CD4-positive, alpha-beta memory T cell (primary cell): ENCODE measurements around the gene CKS1B. TPM values are rescaled to one million over a fixed set of nuclear protein-coding genes. Genes with fewer than 3 reads are reported as not detected.

Experiments
- CTCF ChIA-PET: fragments of 350-600 bp; sonication (Branson Sonifier 250); formaldehyde crosslinking; loops from one replicate; lab custom pipeline; 2021; ENCODE audit warnings: inconsistent platforms; ENCODE audit not compliant: partially characterized antibody; lab: Charles Lee
- POLR2A ChIA-PET: fragments of 350-600 bp; sonication (Branson Sonifier 250); formaldehyde crosslinking; loops from one replicate; lab custom pipeline; 2021; ENCODE audit not compliant: partially characterized antibody; lab: Charles Lee
- DNase-seq, 5 donors: peaks; one replicate each; pipeline versions ENCODE4 v3.0.0 to v3.0.0-alpha.2; 2020 to 2022; ENCODE audit warnings: mixed read lengths in 1 of 5
- H3K27ac ChIP-seq: one replicate; pipeline ENCODE4 v1.7.0; 2013; ENCODE audit warnings: low read depth, low read length
- H3K27me3 ChIP-seq: 2 replicates; pipeline ENCODE4 v1.7.0; 2013; ENCODE audit warnings: mild to moderate bottlenecking, low read length, moderate library complexity; ENCODE audit not compliant: insufficient read depth
- H3K36me3 ChIP-seq: 2 replicates; pipeline ENCODE4 v1.7.0; 2013; ENCODE audit warnings: mild to moderate bottlenecking, low read length, moderate library complexity; ENCODE audit not compliant: insufficient read depth
- H3K4me1 ChIP-seq: 2 replicates; pipeline ENCODE4 v1.7.0; 2013; ENCODE audit warnings: mild to moderate bottlenecking, low read length, moderate library complexity; ENCODE audit not compliant: insufficient read depth
- H3K4me3 ChIP-seq, 2 donors: one replicate each; pipeline ENCODE4 v1.7.0; 2013; ENCODE audit warnings: low read length in 2 of 2, mild to moderate bottlenecking in 1 of 2
- H3K9me3 ChIP-seq, 2 donors: one replicate each; pipeline ENCODE4 v1.7.0; 2013; ENCODE audit warnings: low read length in 2 of 2, control low read depth in 1 of 2; ENCODE audit not compliant: control insufficient read depth in 1 of 2
- H3K27ac Mint-ChIP-seq, 7 donors: one replicate each; pipeline ENCODE4 v1.8.0; 2020 to 2021; ENCODE audit warnings: mixed read lengths in 7 of 7, mild to moderate bottlenecking in 6 of 7, inconsistent platforms in 3 of 7, moderate library complexity in 3 of 7
- H3K27me3 Mint-ChIP-seq, 2 donors: one replicate each; pipeline ENCODE4 v1.8.0; 2020 to 2021; ENCODE audit warnings: mixed read lengths in 2 of 2
- H3K36me3 Mint-ChIP-seq, 2 donors: one replicate each; pipeline ENCODE4 v1.8.0; 2020 to 2021; ENCODE audit warnings: mixed read lengths in 2 of 2, inconsistent platforms in 1 of 2, mild to moderate bottlenecking in 1 of 2
- H3K4me1 Mint-ChIP-seq, 4 donors: one replicate each; pipeline ENCODE4 v1.8.0; 2020 to 2021; ENCODE audit warnings: mixed read lengths in 4 of 4, mild to moderate bottlenecking in 1 of 4
- H3K4me3 Mint-ChIP-seq, 8 donors: one replicate each; pipeline ENCODE4 v1.8.0; 2020 to 2021; ENCODE audit warnings: mixed read lengths in 8 of 8, mild to moderate bottlenecking in 7 of 8, moderate library complexity in 6 of 8, inconsistent platforms in 3 of 8
- H3K9me3 Mint-ChIP-seq, 8 donors: one replicate each; pipeline ENCODE4 v1.8.0; 2020 to 2021; ENCODE audit warnings: mixed read lengths in 8 of 8, mild to moderate bottlenecking in 5 of 8, inconsistent platforms in 3 of 8, moderate library complexity in 1 of 8
- intact Hi-C: fragments of 100-400 bp; cut with micrococcal nuclease; formaldehyde crosslinking; loops from one replicate; pipeline ENCODE4 v1.15.1; 2023
- polyA plus RNA-seq, 2 donors: library from polyadenylated mRNA; unstranded; fragments of 300-500 nt; fragmentation: Illumina TruSeq; gene quantifications; one replicate each; pipeline ENCODE4 v1.2.3, GENCODE V29; 2021
- total RNA-seq, 2 experiments: library from RNA; stranded (reverse); gene quantifications; one replicate each; pipeline ENCODE4 v1.2.3, GENCODE V29; 2021

Gene CKS1B
- total and polyA plus RNA-seq, 4 experiments from 2014 or later = 12.2 to 67.9 (median 31.6) TPM

DNA sequence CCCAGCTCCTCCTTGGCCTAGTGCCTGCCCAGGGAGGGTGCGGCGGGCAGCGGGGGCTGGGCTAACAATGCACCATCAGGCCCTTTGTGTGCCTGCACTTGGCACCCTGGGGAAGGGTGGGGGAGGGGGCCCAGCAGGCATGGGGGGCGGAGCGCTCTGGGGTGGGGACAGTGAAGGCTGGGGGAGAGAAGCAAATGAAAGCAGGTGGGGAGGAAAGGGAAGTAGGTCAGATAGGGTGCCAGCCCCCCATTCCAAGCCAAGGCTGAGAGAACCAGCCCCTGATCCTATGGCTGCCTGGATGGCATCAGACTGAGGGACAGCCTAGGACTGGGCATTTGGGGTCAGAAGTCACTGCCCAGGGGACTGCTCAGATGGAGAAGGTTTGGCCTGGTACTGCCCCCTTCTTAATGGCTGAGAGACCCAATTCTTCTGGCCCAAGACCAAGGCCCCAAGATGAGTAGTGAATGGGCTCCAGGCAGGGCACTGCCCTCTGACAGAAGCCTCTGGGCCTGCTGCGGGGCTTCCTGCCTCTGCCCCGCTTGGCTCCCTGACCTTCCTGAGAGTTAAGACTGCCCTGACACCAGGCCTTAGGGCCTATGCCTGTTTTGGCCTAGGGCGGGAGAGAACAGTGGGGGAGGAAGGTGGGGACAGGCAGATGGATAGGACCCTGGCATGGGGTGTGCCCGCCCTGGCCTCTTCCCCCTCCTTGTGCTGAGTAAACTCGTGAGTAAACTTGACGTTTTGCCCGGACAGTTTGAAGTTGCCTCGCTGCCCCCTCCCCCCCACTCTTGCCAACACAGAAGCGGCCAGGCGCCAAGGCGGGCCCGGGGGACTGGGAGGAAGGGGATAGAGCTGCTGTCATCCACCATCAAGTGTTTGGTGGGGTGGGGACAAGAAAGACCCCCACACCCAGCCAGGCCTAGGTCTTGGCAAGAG, 30.9 kb downstream of the CKS1B start:
- no peaks in the 10 kb centered on the region for H3K9me3 ChIP-seq
- H3K4me1 ChIP-seq = peaks cover 57% of the 10 kb centered on the region
- H3K36me3 ChIP-seq = no peaks in the 10 kb centered on the region
- peak overlapping the region; percentile 86 for H3K27ac ChIP-seq
- ChIA-PET POLR2A (interaction anchor here (1.1 to 38.9 kb wide), 6 partner anchors 9 to 447 kb away, joined by 3 to 1543 read pairs (median 48); partner anchors contain the start of genes CKS1B, FLAD1, PBXIP1 and PMVK), CTCF (interaction anchor here (1.6 to 18.7 kb wide), 3 partner anchors 6 to 30 kb away, joined by 4 to 381 read pairs (median 381); partner anchors contain the start of genes CKS1B, LENEP and ZBTB7B)
- peak overlapping the region; percentile 83 to 98 (median 93) for H3K27ac Mint-ChIP-seq
- DNase-seq = peak in 4 of 5 donors; percentile 33 to 57 (median 40)
- H3K27me3 Mint-ChIP-seq = no peaks in the 10 kb centered on the region
- no peaks in the 10 kb centered on the region for H3K27me3 ChIP-seq
- intact Hi-C loops = no loop called here
- H3K9me3 Mint-ChIP-seq = no peaks in the 10 kb centered on the region
- peaks cover 28 to 80% (median 39%) of the 10 kb centered on the region in 4 donors for H3K4me1 Mint-ChIP-seq
- H3K4me3 ChIP-seq = peak overlapping the region; percentile 91 to 95
- peak overlapping the region; percentile 73 to 99 (median 95) for H3K4me3 Mint-ChIP-seq
- peaks cover 0 to 30% of the 10 kb centered on the region in 2 donors for H3K36me3 Mint-ChIP-seq

GRCh38 chr1:155006601-155007101, 32.2 kb downstream of the CKS1B start:
- intact Hi-C loops = no loop called here
- peaks cover 28 to 90% (median 45%) of the 10 kb centered on the region in 4 donors for H3K4me1 Mint-ChIP-seq
- H3K4me3 Mint-ChIP-seq = peak overlapping the region; percentile 16 to 97 (median 73)
- peaks cover 0 to 28% of the 10 kb centered on the region in 2 donors for H3K36me3 Mint-ChIP-seq
- no peaks in the 10 kb centered on the region for H3K9me3 Mint-ChIP-seq
- Histone ChIP-seq H3K4me1 (peaks cover 70% of the 10 kb centered on the region), H3K27ac (peak overlapping the region; percentile 86), H3K4me3 (peak overlapping the region; percentile 9 to 38), H3K27me3 (no peaks in the 10 kb centered on the region), H3K36me3 (no peaks in the 10 kb centered on the region), H3K9me3 (no peaks in the 10 kb centered on the region)
- ChIA-PET POLR2A (interaction anchor here (1.1 to 38.9 kb wide), 6 partner anchors 9 to 448 kb away, joined by 3 to 1543 read pairs (median 14); partner anchors contain the start of genes CKS1B, FLAD1, LENEP and PBXIP1), CTCF (interaction anchor here (1.0 to 18.7 kb wide), 5 partner anchors 7 to 38 kb away, joined by 3 to 381 read pairs (median 3); partner anchors contain the start of genes LENEP and ZBTB7B)
- H3K27ac Mint-ChIP-seq = peak overlapping the region; percentile 81 to 98 (median 93)
- no peaks in the 10 kb centered on the region for H3K27me3 Mint-ChIP-seq
- DNase-seq = peak in 4 of 5 donors; percentile 48 to 64 (median 56)

DNA sequence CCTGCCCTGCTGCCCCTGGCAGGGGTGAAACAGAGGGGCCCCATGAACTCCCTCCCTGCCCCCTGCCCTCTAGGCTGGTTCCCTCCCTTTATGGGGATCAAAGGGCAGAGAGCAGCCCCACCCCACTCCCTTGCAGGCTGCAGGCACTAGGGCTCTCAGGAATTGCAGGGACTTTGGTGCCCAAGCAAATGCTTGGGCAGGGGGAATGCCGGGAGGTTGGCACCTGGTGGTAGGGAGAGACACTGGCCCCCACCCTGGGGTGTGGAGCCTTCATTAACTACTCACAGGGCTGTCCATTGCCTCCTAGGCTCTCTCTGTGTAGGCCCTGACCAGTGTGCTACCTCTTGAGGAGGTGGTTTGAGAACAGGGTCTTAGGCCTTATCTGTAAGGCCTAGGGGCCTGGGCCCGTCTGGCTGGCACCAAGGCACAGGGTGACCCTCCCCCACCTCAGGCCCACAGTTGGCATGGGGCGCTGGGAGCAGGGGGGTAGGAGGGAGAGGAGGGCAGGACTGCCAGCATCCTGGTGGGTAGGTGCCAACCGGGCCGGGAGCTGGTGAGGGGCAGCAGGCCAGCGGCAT, 32.9 kb downstream of the CKS1B start:
- CTCF ChIA-PET = interaction anchor here (1.0 to 18.7 kb wide), 7 partner anchors 7 to 52 kb away, joined by 3 to 381 read pairs (median 5); partner anchors contain the start of genes LENEP, PBXIP1 and ZBTB7B
- H3K4me1 ChIP-seq = peaks cover 77% of the 10 kb centered on the region
- H3K36me3 Mint-ChIP-seq = peaks cover 0 to 26% of the 10 kb centered on the region in 2 donors
- H3K27me3 Mint-ChIP-seq = no peaks in the 10 kb centered on the region
- POLR2A ChIA-PET = interaction anchor here (1.1 to 38.9 kb wide), 7 partner anchors 6 to 71 kb away, joined by 3 to 1543 read pairs (median 17); partner anchors contain the start of genes CKS1B, FLAD1, LENEP and PBXIP1
- DNase-seq = peak in 1 of 5 donors; percentile 37
- H3K4me1 Mint-ChIP-seq = peaks cover 32 to 92% (median 49%) of the 10 kb centered on the region in 4 donors
- H3K36me3 ChIP-seq = no peaks in the 10 kb centered on the region
- no peaks in the 10 kb centered on the region for H3K27me3 ChIP-seq
- peak overlapping the region in 5 of 7 donors; percentile 35 to 95 (median 91) for H3K27ac Mint-ChIP-seq
- H3K4me3 Mint-ChIP-seq = peak overlapping the region in 6 of 8 donors; percentile 10 to 97 (median 57)
- H3K27ac ChIP-seq = peak overlapping the region; percentile 86
- no peak overlapping the region for H3K4me3 ChIP-seq
- H3K9me3 ChIP-seq = no peaks in the 10 kb centered on the region
- H3K9me3 Mint-ChIP-seq = no peaks in the 10 kb centered on the region
- intact Hi-C loops = no loop called here

DNA sequence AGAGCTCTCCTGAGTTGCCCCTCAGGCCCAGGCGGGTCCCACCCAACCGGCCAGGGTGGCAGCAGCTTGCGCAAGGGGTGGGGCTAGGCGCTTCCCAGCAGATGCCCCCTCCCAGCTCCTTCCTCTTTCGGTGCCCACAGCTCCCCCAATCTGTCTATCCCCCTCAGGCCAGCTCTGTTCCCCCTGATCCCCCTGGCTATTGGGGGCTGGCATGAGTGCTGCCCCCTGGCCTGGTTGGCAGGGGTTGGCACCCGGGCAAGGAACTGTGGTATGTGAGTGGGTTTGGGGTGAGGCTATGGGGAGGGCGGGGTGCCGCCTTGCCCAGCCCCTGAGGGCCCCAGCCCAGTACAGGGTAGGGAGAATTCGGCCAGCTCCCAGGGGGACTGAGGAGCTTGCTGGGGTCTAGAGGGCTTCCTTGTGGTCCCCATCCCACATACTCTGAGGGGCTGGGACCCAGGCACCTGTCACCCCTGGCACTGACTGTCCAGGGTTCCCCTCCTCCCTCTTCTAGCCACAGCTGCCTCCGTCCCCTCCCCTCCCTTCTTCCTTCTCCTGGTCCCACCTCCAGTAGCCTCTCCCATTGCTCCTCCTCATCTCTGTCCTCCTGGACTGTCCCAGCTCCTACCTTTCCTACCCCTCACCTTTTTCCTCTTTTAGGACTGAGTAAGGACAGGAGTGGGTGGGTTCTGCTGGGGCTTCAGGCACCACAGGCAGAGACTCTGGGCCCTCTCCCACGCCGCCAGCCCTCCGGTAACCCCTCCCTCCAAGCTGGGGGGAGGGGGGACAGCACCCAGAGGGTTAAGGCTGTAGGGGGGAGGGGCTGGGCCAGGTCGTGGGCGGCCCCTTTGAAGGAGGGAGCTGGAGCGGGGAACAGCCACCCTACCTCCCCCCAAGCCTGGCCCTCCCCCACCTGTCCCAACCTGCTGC, 33.8 kb downstream of the CKS1B start:
- peaks cover 41 to 96% (median 58%) of the 10 kb centered on the region in 4 donors for H3K4me1 Mint-ChIP-seq
- Histone ChIP-seq H3K4me3 (peak overlapping the region; percentile 76 to 85), H3K27ac (peak overlapping the region; percentile 86), H3K9me3 (no peaks in the 10 kb centered on the region), H3K4me1 (peaks cover 86% of the 10 kb centered on the region), H3K36me3 (no peaks in the 10 kb centered on the region), H3K27me3 (no peaks in the 10 kb centered on the region)
- H3K9me3 Mint-ChIP-seq = peaks cover 0 to 3% (median 0%) of the 10 kb centered on the region in 8 donors
- H3K27me3 Mint-ChIP-seq = no peaks in the 10 kb centered on the region
- peak overlapping the region; percentile 90 to 98 (median 96) for H3K4me3 Mint-ChIP-seq
- peak in 2 of 5 donors; percentile 20 to 59 for DNase-seq
- peak overlapping the region; percentile 80 to 96 (median 93) for H3K27ac Mint-ChIP-seq
- intact Hi-C loops = no loop called here
- CTCF ChIA-PET = interaction anchor here (0.9 to 18.7 kb wide), 6 partner anchors 9 to 448 kb away, joined by 3 to 381 read pairs (median 4); partner anchors contain the start of genes LENEP, PBXIP1 and ZBTB7B
- POLR2A ChIA-PET = interaction anchor here (0.7 to 38.9 kb wide), 10 partner anchors 7 to 72 kb away, joined by 3 to 1543 read pairs (median 7); partner anchors contain the start of genes ADAM15, CKS1B, FLAD1 and LENEP
- H3K36me3 Mint-ChIP-seq = peaks cover 0 to 30% of the 10 kb centered on the region in 2 donors

- intact Hi-C loops = no loop called here
- peak overlapping the region; percentile 90 to 96 (median 94) for H3K27ac Mint-ChIP-seq
- CTCF ChIA-PET = interaction anchor here (0.9 to 18.7 kb wide), 2 partner anchors 10 to 449 kb away, joined by 3 to 381 read pairs; partner anchors contain the start of genes LENEP and ZBTB7B
- Histone ChIP-seq H3K27ac (peak overlapping the region; percentile 86), H3K27me3 (no peaks in the 10 kb centered on the region), H3K4me1 (peaks cover 91% of the 10 kb centered on the region), H3K4me3 (peak overlapping the region; percentile 76 to 85), H3K36me3 (no peaks in the 10 kb centered on the region), H3K9me3 (no peaks in the 10 kb centered on the region)
- no peaks in the 10 kb centered on the region for H3K27me3 Mint-ChIP-seq
- H3K4me3 Mint-ChIP-seq = peak overlapping the region; percentile 90 to 98 (median 96)
- DNase-seq = peak in 2 of 5 donors; percentile 30 to 64
- peaks cover 0 to 3% (median 0%) of the 10 kb centered on the region in 8 donors for H3K9me3 Mint-ChIP-seq
- peaks cover 2 to 35% of the 10 kb centered on the region in 2 donors for H3K36me3 Mint-ChIP-seq
- POLR2A ChIA-PET = interaction anchor here (1.1 to 38.9 kb wide), 8 partner anchors 8 to 1042 kb away, joined by 3 to 1543 read pairs (median 14); partner anchors contain the start of genes CKS1B, FLAD1, LENEP and PBXIP1
- peaks cover 48 to 97% (median 64%) of the 10 kb centered on the region in 4 donors for H3K4me1 Mint-ChIP-seq
These were observed 34.8 kb downstream of the CKS1B start for GRCh38 chr1:155009221-155009711.
